Adipocyte (in vitro differentiated cells): ENCODE results near the gene CLEC16A.

ENCODE experiments used
- DNase-seq: peaks from one replicate; pipeline ENCODE4 v3.0.0-alpha.2; 2015; ENCODE audit warnings: low read depth
- H3K27me3 ChIP-seq: replicated peaks from 2 replicates; pipeline ENCODE4 v1.7.0; 2013; ENCODE audit warnings: mild to moderate bottlenecking, low read length, moderate library complexity; ENCODE audit not compliant: control insufficient read depth, insufficient read depth
- H3K36me3 ChIP-seq: 2 replicates; pipeline ENCODE4 v1.7.0; 2013; ENCODE audit warnings: low read length, mild to moderate bottlenecking, moderate library complexity; ENCODE audit not compliant: control insufficient read depth, insufficient read depth, severe bottlenecking
- H3K4me1 ChIP-seq: 2 replicates; pipeline ENCODE4 v1.7.0; 2013; ENCODE audit warnings: mild to moderate bottlenecking, low read length, moderate library complexity; ENCODE audit not compliant: control insufficient read depth, insufficient read depth
- H3K4me3 ChIP-seq: 2 replicates; pipeline ENCODE4 v1.7.0; 2013; ENCODE audit warnings: mild to moderate bottlenecking, low read length, moderate library complexity
- H3K9ac ChIP-seq: 2 replicates; pipeline ENCODE4 v1.7.0; 2013; ENCODE audit warnings: mild to moderate bottlenecking, low read length, moderate library complexity
- H3K9me3 ChIP-seq: 2 replicates; pipeline ENCODE4 v1.7.0; 2013; ENCODE audit warnings: mild to moderate bottlenecking, low read length, moderate library complexity; ENCODE audit not compliant: control insufficient read depth

Gene CLEC16A

GRCh38 chr16:11202260-11203091 is 258.1 kb downstream of the CLEC16A start:
- Histone ChIP-seq H3K36me3 (no peaks in the 10 kb centered on the region), H3K27me3 (no peaks in the 10 kb centered on the region), H3K9me3 (peaks cover 2% of the 10 kb centered on the region), H3K4me1 (peaks cover 21% of the 10 kb centered on the region), H3K4me3 (no peak overlapping the region), H3K9ac (no peak overlapping the region)
- peak; percentile 25 for DNase-seq

- DNase-seq, result no peak
- Histone ChIP-seq H3K4me3 (no peak overlapping the region), H3K27me3 (no peaks in the 10 kb centered on the region), H3K36me3 (no peaks in the 10 kb centered on the region), H3K9ac (no peak overlapping the region), H3K9me3 (peaks cover 7% of the 10 kb centered on the region), H3K4me1 (peaks cover 21% of the 10 kb centered on the region)
These were observed 258.8 kb downstream of the CLEC16A start for GRCh38 chr16:11203111-11203623.

GRCh38 chr16:11204513-11205047 is 260.2 kb downstream of the CLEC16A start:
- Histone ChIP-seq H3K36me3 (no peaks in the 10 kb centered on the region), H3K9ac (no peak overlapping the region), H3K4me1 (peaks cover 21% of the 10 kb centered on the region), H3K9me3 (peaks cover 7% of the 10 kb centered on the region), H3K27me3 (no peaks in the 10 kb centered on the region), H3K4me3 (no peak overlapping the region)
- no peak for DNase-seq

- H3K27me3 ChIP-seq, result no peaks in the 10 kb centered on the region
- no peak overlapping the region for H3K4me3 ChIP-seq
- no peaks in the 10 kb centered on the region for H3K36me3 ChIP-seq
- DNase-seq, result no peak
- no peak overlapping the region for H3K9ac ChIP-seq
- H3K4me1 ChIP-seq, result peaks cover 21% of the 10 kb centered on the region
- peaks cover 7% of the 10 kb centered on the region for H3K9me3 ChIP-seq
These were observed 260.8 kb downstream of the CLEC16A start for GRCh38 chr16:11205065-11205699.

GRCh38 chr16:11205754-11206581 is 261.6 kb downstream of the CLEC16A start:
- Histone ChIP-seq H3K9me3 (peaks cover 7% of the 10 kb centered on the region), H3K36me3 (no peaks in the 10 kb centered on the region), H3K9ac (no peak overlapping the region), H3K27me3 (no peaks in the 10 kb centered on the region), H3K4me3 (no peak overlapping the region), H3K4me1 (peaks cover 21% of the 10 kb centered on the region)
- DNase-seq, result peak; percentile 27

GRCh38 chr16:11207646-11208045 is 263.3 kb downstream of the CLEC16A start:
- Histone ChIP-seq H3K4me1 (peaks cover 14% of the 10 kb centered on the region), H3K4me3 (no peak overlapping the region), H3K36me3 (no peaks in the 10 kb centered on the region), H3K9me3 (peaks cover 7% of the 10 kb centered on the region), H3K27me3 (no peaks in the 10 kb centered on the region), H3K9ac (no peak overlapping the region)
- no peak for DNase-seq

GRCh38 chr16:11208916-11209665 is 264.7 kb downstream of the CLEC16A start:
- no peaks in the 10 kb centered on the region for H3K36me3 ChIP-seq
- H3K27me3 ChIP-seq, result no peaks in the 10 kb centered on the region
- no peak for DNase-seq
- H3K4me1 ChIP-seq, result peaks cover 18% of the 10 kb centered on the region
- peaks cover 7% of the 10 kb centered on the region for H3K9me3 ChIP-seq
- no peak overlapping the region for H3K4me3 ChIP-seq
- H3K9ac ChIP-seq, result no peak overlapping the region

- H3K4me3 ChIP-seq, result no peak overlapping the region
- no peaks in the 10 kb centered on the region for H3K27me3 ChIP-seq
- H3K9me3 ChIP-seq, result peaks cover 7% of the 10 kb centered on the region
- DNase-seq, result no peak
- H3K9ac ChIP-seq, result no peak overlapping the region
- no peaks in the 10 kb centered on the region for H3K36me3 ChIP-seq
- H3K4me1 ChIP-seq, result peaks cover 18% of the 10 kb centered on the region
These were observed 265.9 kb downstream of the CLEC16A start for GRCh38 chr16:11210260-11210659.

- Histone ChIP-seq H3K27me3 (no peaks in the 10 kb centered on the region), H3K9me3 (peaks cover 14% of the 10 kb centered on the region), H3K9ac (no peak overlapping the region), H3K4me3 (no peak overlapping the region), H3K4me1 (peaks cover 10% of the 10 kb centered on the region), H3K36me3 (no peaks in the 10 kb centered on the region)
- DNase-seq, result no peak
These were observed 267.0 kb downstream of the CLEC16A start for GRCh38 chr16:11211061-11211976.
